ENCODE data around the gene ZBTB7C.

DNA sequence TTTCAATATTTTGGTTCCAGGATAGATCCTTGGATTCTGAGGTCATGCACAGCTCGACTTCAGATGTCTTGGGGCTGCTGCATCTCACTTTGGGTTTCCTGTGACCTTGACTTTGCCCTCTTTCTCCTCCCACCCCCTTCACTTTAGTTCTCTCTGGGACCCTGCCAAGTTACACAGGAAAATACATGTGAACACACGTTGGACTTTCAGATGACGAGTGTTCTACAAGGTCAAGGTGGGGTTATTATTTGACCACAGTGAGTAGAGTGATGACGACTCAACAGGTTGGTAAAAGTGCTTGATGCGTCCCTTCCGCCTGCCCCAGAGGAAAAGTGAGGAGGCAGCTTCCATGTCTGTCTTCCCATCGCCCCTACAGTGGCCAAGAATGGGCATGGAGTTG lies 356.3 kb downstream of the ZBTB7C start:
- TF ChIP-seq, protein P1, sequence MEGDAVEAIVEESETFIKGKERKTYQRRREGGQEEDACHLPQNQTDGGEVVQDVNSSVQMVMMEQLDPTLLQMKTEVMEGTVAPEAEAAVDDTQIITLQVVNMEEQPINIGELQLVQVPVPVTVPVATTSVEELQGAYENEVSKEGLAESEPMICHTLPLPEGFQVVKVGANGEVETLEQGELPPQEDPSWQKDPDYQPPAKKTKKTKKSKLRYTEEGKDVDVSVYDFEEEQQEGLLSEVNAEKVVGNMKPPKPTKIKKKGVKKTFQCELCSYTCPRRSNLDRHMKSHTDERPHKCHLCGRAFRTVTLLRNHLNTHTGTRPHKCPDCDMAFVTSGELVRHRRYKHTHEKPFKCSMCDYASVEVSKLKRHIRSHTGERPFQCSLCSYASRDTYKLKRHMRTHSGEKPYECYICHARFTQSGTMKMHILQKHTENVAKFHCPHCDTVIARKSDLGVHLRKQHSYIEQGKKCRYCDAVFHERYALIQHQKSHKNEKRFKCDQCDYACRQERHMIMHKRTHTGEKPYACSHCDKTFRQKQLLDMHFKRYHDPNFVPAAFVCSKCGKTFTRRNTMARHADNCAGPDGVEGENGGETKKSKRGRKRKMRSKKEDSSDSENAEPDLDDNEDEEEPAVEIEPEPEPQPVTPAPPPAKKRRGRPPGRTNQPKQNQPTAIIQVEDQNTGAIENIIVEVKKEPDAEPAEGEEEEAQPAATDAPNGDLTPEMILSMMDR (IDR thresholded peaks at IDR 0.05; ENCODE audit: low read depth, low read length, missing input control): no peak
- TF ChIP-seq SP1 (IDR thresholded peaks at IDR 0.05) (no peak), TAF1 (conservative IDR thresholded peaks at IDR 0.05) (no peak), JUND (IDR thresholded peaks at IDR 0.05) (no peak), RAD21 (IDR thresholded peaks at IDR 0.05) (no peak), YY1 (IDR thresholded peaks at IDR 0.05) (no peak), RXRA (IDR thresholded peaks at IDR 0.05) (no peak), NR2F2 (IDR thresholded peaks at IDR 0.05) (no peak), MAX (IDR thresholded peaks at IDR 0.05) (no peak)

Data from liver (tissue), 3 donors.